Rectal smooth muscle tissue (tissue), 1 donor: Measurements from ENCODE around the gene SP140L.
"Not testable (repeated sequence)": the region's sequence is repeated elsewhere in the genome, so short reads cannot be mapped to it uniquely, and the experiment has no call there.

Experiments used
- H3K27ac ChIP-seq: one replicate; pipeline ENCODE4 v1.7.0; 2013; ENCODE audit warnings: low read depth, low read length, inconsistent platforms
- H3K27me3 ChIP-seq: one replicate; pipeline ENCODE4 v1.7.0; 2013; ENCODE audit warnings: low read length; ENCODE audit not compliant: control insufficient read depth, insufficient read depth
- H3K36me3 ChIP-seq: one replicate; pipeline ENCODE4 v1.7.0; 2013; ENCODE audit warnings: low read length; ENCODE audit not compliant: control insufficient read depth, insufficient read depth
- H3K4me1 ChIP-seq: one replicate; pipeline ENCODE4 v1.7.0; 2013; ENCODE audit warnings: low read length; ENCODE audit not compliant: control insufficient read depth, insufficient read depth
- H3K4me3 ChIP-seq: one replicate; pipeline ENCODE4 v1.7.0; 2013; ENCODE audit warnings: low read length
- H3K9ac ChIP-seq: one replicate; pipeline ENCODE4 v1.7.0; 2013; ENCODE audit warnings: low read length

Gene SP140L

GRCh38 chr2:230405824-230406223 is 78.8 kb downstream of the SP140L start:
- H3K4me1 ChIP-seq, result no peaks in the 10 kb centered on the region
- no peak overlapping the region for H3K9ac ChIP-seq
- H3K36me3 ChIP-seq, result peaks cover 11% of the 10 kb centered on the region
- no peaks in the 10 kb centered on the region for H3K27me3 ChIP-seq
- H3K27ac ChIP-seq, result no peak overlapping the region
- H3K4me3 ChIP-seq, result no peak overlapping the region

GRCh38 chr2:230408244-230408842 is 81.3 kb downstream of the SP140L start:
- no peaks in the 10 kb centered on the region for H3K4me1 ChIP-seq
- peak overlapping the region; percentile 3 for H3K27ac ChIP-seq
- no peak overlapping the region for H3K9ac ChIP-seq
- no peaks in the 10 kb centered on the region for H3K27me3 ChIP-seq
- no peak overlapping the region for H3K4me3 ChIP-seq
- H3K36me3 ChIP-seq, result peaks cover 8% of the 10 kb centered on the region

- H3K4me1 ChIP-seq, H3K27ac ChIP-seq, H3K27me3 ChIP-seq, H3K9ac ChIP-seq, H3K36me3 ChIP-seq, H3K4me3 ChIP-seq: not testable (repeated sequence)
Observed at GRCh38 chr2:230409316-230409715, 82.3 kb downstream of the SP140L start.

- no peaks in the 10 kb centered on the region for H3K4me1 ChIP-seq
- peaks cover 4% of the 10 kb centered on the region for H3K36me3 ChIP-seq
- no peak overlapping the region for H3K27ac ChIP-seq
Observed at GRCh38 chr2:230410263-230410662, 83.3 kb downstream of the SP140L start.

GRCh38 chr2:230410861-230411569 is 84.0 kb downstream of the SP140L start:
- Histone ChIP-seq H3K4me3 (peak overlapping the region; percentile 95), H3K9ac (peak overlapping the region; percentile 91), H3K36me3 (no peaks in the 10 kb centered on the region), H3K27ac (peak overlapping the region; percentile 95), H3K27me3 (no peaks in the 10 kb centered on the region), H3K4me1 (peaks cover 4% of the 10 kb centered on the region)

More at GRCh38 chr2:230410263-230410662, 83.3 kb downstream of the SP140L start:
- no peak overlapping the region for H3K4me3 ChIP-seq
- no peak overlapping the region for H3K9ac ChIP-seq
- no peaks in the 10 kb centered on the region for H3K27me3 ChIP-seq

GRCh38 chr2:230411570-230412370 is 84.8 kb downstream of the SP140L start:
- H3K27ac ChIP-seq, result peak overlapping the region; percentile 95
- H3K27me3 ChIP-seq, result no peaks in the 10 kb centered on the region
- H3K9ac ChIP-seq, result peak overlapping the region; percentile 91
- H3K4me3 ChIP-seq, result peak overlapping the region; percentile 95
- H3K4me1 ChIP-seq, result peaks cover 4% of the 10 kb centered on the region
- peaks cover 3% of the 10 kb centered on the region for H3K36me3 ChIP-seq

- Histone ChIP-seq H3K9ac (peak overlapping the region; percentile 59), H3K36me3 (peaks cover 3% of the 10 kb centered on the region), H3K4me3 (peak overlapping the region; percentile 95), H3K27ac (peak overlapping the region; percentile 95), H3K27me3 (no peaks in the 10 kb centered on the region), H3K4me1 (peaks cover 6% of the 10 kb centered on the region)
Observed at GRCh38 chr2:230412371-230412711, 85.3 kb downstream of the SP140L start.

- Histone ChIP-seq H3K4me3 (no peak overlapping the region), H3K9ac (no peak overlapping the region), H3K4me1 (peaks cover 9% of the 10 kb centered on the region), H3K36me3 (peaks cover 3% of the 10 kb centered on the region), H3K27ac (no peak overlapping the region), H3K27me3 (no peaks in the 10 kb centered on the region)
Observed at GRCh38 chr2:230412846-230413245, 85.9 kb downstream of the SP140L start.

GRCh38 chr2:230413479-230413878 is 86.5 kb downstream of the SP140L start:
- H3K27ac ChIP-seq, result no peak overlapping the region
- peaks cover 9% of the 10 kb centered on the region for H3K4me1 ChIP-seq
- peaks cover 3% of the 10 kb centered on the region for H3K36me3 ChIP-seq
- no peak overlapping the region for H3K4me3 ChIP-seq
- no peak overlapping the region for H3K9ac ChIP-seq
- H3K27me3 ChIP-seq, result no peaks in the 10 kb centered on the region

- Histone ChIP-seq H3K27ac (no peak overlapping the region), H3K27me3 (no peaks in the 10 kb centered on the region), H3K9ac (no peak overlapping the region), H3K4me3 (no peak overlapping the region), H3K36me3 (peaks cover 3% of the 10 kb centered on the region), H3K4me1 (peaks cover 9% of the 10 kb centered on the region)
Observed at GRCh38 chr2:230414302-230414701, 87.3 kb downstream of the SP140L start.

- Histone ChIP-seq H3K4me3 (peak within 1 kb of the TSS; percentile 96), H3K36me3 (peaks cover 3% of the 10 kb centered on the region), H3K27me3 (no peaks in the 10 kb centered on the region), H3K9ac (peak within 1 kb of the TSS; percentile 86), H3K4me1 (peaks cover 9% of the 10 kb centered on the region), H3K27ac (peak within 1 kb of the TSS; percentile 94)
Observed at GRCh38 chr2:230416061-230416721, 89.2 kb downstream of the SP140L start, which contains the start of gene SP100. Gene SP100 (plus strand): TSS chr2:230416201. CDS start chr2:230416297, 96 bp downstream.

GRCh38 chr2:230417436-230417835 is 90.4 kb downstream of the SP140L start:
- H3K4me3 ChIP-seq, result peak overlapping the region; percentile 96
- H3K36me3 ChIP-seq, result peaks cover 3% of the 10 kb centered on the region
- peaks cover 9% of the 10 kb centered on the region for H3K4me1 ChIP-seq
- no peak overlapping the region for H3K27ac ChIP-seq
- H3K9ac ChIP-seq, result no peak overlapping the region
- H3K27me3 ChIP-seq, result no peaks in the 10 kb centered on the region
